ENCODE data around the gene EBI3.

GRCh38 chr19:4246767-4247593, 17.7 kb downstream of the EBI3 start, which contains the start of gene YJU2:
- TF ChIP-seq POLR2A (IDR thresholded peaks at IDR 0.05) = peak; percentile 51
- TF ChIP-seq, protein P1, sequence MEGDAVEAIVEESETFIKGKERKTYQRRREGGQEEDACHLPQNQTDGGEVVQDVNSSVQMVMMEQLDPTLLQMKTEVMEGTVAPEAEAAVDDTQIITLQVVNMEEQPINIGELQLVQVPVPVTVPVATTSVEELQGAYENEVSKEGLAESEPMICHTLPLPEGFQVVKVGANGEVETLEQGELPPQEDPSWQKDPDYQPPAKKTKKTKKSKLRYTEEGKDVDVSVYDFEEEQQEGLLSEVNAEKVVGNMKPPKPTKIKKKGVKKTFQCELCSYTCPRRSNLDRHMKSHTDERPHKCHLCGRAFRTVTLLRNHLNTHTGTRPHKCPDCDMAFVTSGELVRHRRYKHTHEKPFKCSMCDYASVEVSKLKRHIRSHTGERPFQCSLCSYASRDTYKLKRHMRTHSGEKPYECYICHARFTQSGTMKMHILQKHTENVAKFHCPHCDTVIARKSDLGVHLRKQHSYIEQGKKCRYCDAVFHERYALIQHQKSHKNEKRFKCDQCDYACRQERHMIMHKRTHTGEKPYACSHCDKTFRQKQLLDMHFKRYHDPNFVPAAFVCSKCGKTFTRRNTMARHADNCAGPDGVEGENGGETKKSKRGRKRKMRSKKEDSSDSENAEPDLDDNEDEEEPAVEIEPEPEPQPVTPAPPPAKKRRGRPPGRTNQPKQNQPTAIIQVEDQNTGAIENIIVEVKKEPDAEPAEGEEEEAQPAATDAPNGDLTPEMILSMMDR (IDR thresholded peaks at IDR 0.05) = peak; percentile 24 to 38 (median 30)

Data from right lobe of liver (tissue), 4 donors.